ENCODE results near the gene PRKCD. TPM values are rescaled to one million over a fixed set of nuclear protein-coding genes. Genes with fewer than 3 reads are reported as not detected.

The PRKCD gene
- total and polyA plus RNA-seq, 2 experiments from 2014 or later = 1.8 to 9.6 TPM

GRCh38 chr3:53215816-53216215 is 54.8 kb downstream of the PRKCD start:
- H3K4me3 ChIP-seq = no peak overlapping the region
- H3F3A ChIP-seq (ENCODE audit: insufficient read depth) = peaks cover 9% of the 10 kb centered on the region
- no peaks in the 10 kb centered on the region for H3K27me3 ChIP-seq (replicated peaks; ENCODE audit: insufficient read depth)
- H3K4me2 ChIP-seq (ENCODE audit: unreplicated experiment) = no peak overlapping the region
- H3K9me2 ChIP-seq (ENCODE audit: insufficient read depth) = no peaks in the 10 kb centered on the region
- H3K9ac ChIP-seq = no peak overlapping the region
- in situ Hi-C loops (cut with MboI) = no loop called here
- no peaks in the 10 kb centered on the region for H3K79me2 ChIP-seq (ENCODE audit: insufficient read depth)
- DNase-seq = no peak
- H3K27ac ChIP-seq = no peak overlapping the region
- H3K4me1 ChIP-seq (ENCODE audit: insufficient read depth) = no peaks in the 10 kb centered on the region
- no peak overlapping the region for H2AFZ ChIP-seq
- WGBS, 2 experiments (ENCODE audit: low coverage in 1 of 2, low lambda C conversion rate in 2 of 2, missing lambda C conversion rate in 2 of 2) = 29 to 35% methylated on average over 2 of the region's 2 CpGs
- TF ChIP-seq EZH2 (IDR thresholded peaks at IDR 0.05; ENCODE audit: insufficient read depth, poor library complexity, severe bottlenecking) (no peak), EZH2phosphoT487 (IDR thresholded peaks at IDR 0.05; ENCODE audit: insufficient read depth, low read depth) (no peak)
- H3K36me3 ChIP-seq (ENCODE audit: low read depth) = no peaks in the 10 kb centered on the region
- H4K20me1 ChIP-seq (ENCODE audit: insufficient read depth) = no peaks in the 10 kb centered on the region
- no peaks in the 10 kb centered on the region for H3K9me3 ChIP-seq (ENCODE audit: low read depth)

- no peaks in the 10 kb centered on the region for H3K27me3 ChIP-seq (replicated peaks; ENCODE audit: insufficient read depth)
- H3K4me3 ChIP-seq = no peak overlapping the region
- H3F3A ChIP-seq (ENCODE audit: insufficient read depth) = peaks cover 18% of the 10 kb centered on the region
- no peak overlapping the region for H3K9ac ChIP-seq
- no peaks in the 10 kb centered on the region for H3K9me2 ChIP-seq (ENCODE audit: insufficient read depth)
- in situ Hi-C loops (cut with MboI) = no loop called here
- H4K20me1 ChIP-seq (ENCODE audit: insufficient read depth) = no peaks in the 10 kb centered on the region
- no peaks in the 10 kb centered on the region for H3K36me3 ChIP-seq (ENCODE audit: low read depth)
- no peak overlapping the region for H2AFZ ChIP-seq
- H3K79me2 ChIP-seq (ENCODE audit: insufficient read depth) = no peaks in the 10 kb centered on the region
- no peak for DNase-seq
- H3K4me2 ChIP-seq (ENCODE audit: unreplicated experiment) = no peak overlapping the region
- WGBS, 2 experiments (ENCODE audit: low coverage in 1 of 2, low lambda C conversion rate in 2 of 2, missing lambda C conversion rate in 2 of 2) = 29 to 32% methylated on average over 3 of the region's 3 CpGs
- no peaks in the 10 kb centered on the region for H3K4me1 ChIP-seq (ENCODE audit: insufficient read depth)
- TF ChIP-seq EZH2phosphoT487 (IDR thresholded peaks at IDR 0.05; ENCODE audit: insufficient read depth, low read depth) (no peak), EZH2 (IDR thresholded peaks at IDR 0.05; ENCODE audit: insufficient read depth, poor library complexity, severe bottlenecking) (no peak)
- H3K9me3 ChIP-seq (ENCODE audit: low read depth) = no peaks in the 10 kb centered on the region
- no peak overlapping the region for H3K27ac ChIP-seq
These were observed 55.7 kb downstream of the PRKCD start for GRCh38 chr3:53216723-53217122.

GRCh38 chr3:53217175-53217574 is 56.2 kb downstream of the PRKCD start:
- no peak for DNase-seq
- in situ Hi-C loops (cut with MboI) = no loop called here
- no peaks in the 10 kb centered on the region for H3K9me2 ChIP-seq (ENCODE audit: insufficient read depth)

GRCh38 chr3:53218131-53218530 is 57.1 kb downstream of the PRKCD start:
- no peak for TF ChIP-seq EZH2 (IDR thresholded peaks at IDR 0.05; ENCODE audit: insufficient read depth, poor library complexity, severe bottlenecking)
- no peak for TF ChIP-seq EZH2phosphoT487 (IDR thresholded peaks at IDR 0.05; ENCODE audit: insufficient read depth, low read depth)
- H3K79me2 ChIP-seq (ENCODE audit: insufficient read depth) = no peaks in the 10 kb centered on the region
- H3K36me3 ChIP-seq (ENCODE audit: low read depth) = no peaks in the 10 kb centered on the region
- H3K4me2 ChIP-seq (ENCODE audit: unreplicated experiment) = no peak overlapping the region
- no peaks in the 10 kb centered on the region for H4K20me1 ChIP-seq (ENCODE audit: insufficient read depth)
- no peaks in the 10 kb centered on the region for H3K9me2 ChIP-seq (ENCODE audit: insufficient read depth)
- no peaks in the 10 kb centered on the region for H3K9me3 ChIP-seq (ENCODE audit: low read depth)
- in situ Hi-C loops (cut with MboI) = no loop called here
- H3K9ac ChIP-seq = no peak overlapping the region
- H3K4me3 ChIP-seq = no peak overlapping the region
- no peak for DNase-seq
- H2AFZ ChIP-seq = no peak overlapping the region
- no peaks in the 10 kb centered on the region for H3K4me1 ChIP-seq (ENCODE audit: insufficient read depth)
- no peak overlapping the region for H3K27ac ChIP-seq
- H3K27me3 ChIP-seq (replicated peaks; ENCODE audit: insufficient read depth) = no peaks in the 10 kb centered on the region
- peaks cover 22% of the 10 kb centered on the region for H3F3A ChIP-seq (ENCODE audit: insufficient read depth)
- 76 to 84% methylated on average over 2 of the region's 2 CpGs for WGBS, 2 experiments (ENCODE audit: low coverage in 1 of 2, low lambda C conversion rate in 2 of 2, missing lambda C conversion rate in 2 of 2)

More at GRCh38 chr3:53217175-53217574, 56.2 kb downstream of the PRKCD start:
- Histone ChIP-seq H3K4me1 (ENCODE audit: insufficient read depth) (no peaks in the 10 kb centered on the region), H3K27me3 (replicated peaks; ENCODE audit: insufficient read depth) (no peaks in the 10 kb centered on the region), H3K9me3 (ENCODE audit: low read depth) (no peaks in the 10 kb centered on the region), H3F3A (ENCODE audit: insufficient read depth) (peaks cover 22% of the 10 kb centered on the region), H2AFZ (no peak overlapping the region), H4K20me1 (ENCODE audit: insufficient read depth) (no peaks in the 10 kb centered on the region), H3K79me2 (ENCODE audit: insufficient read depth) (no peaks in the 10 kb centered on the region), H3K9ac (no peak overlapping the region), H3K4me2 (ENCODE audit: unreplicated experiment) (no peak overlapping the region), H3K36me3 (ENCODE audit: low read depth) (no peaks in the 10 kb centered on the region), H3K27ac (no peak overlapping the region), H3K4me3 (no peak overlapping the region)
- TF ChIP-seq EZH2 (IDR thresholded peaks at IDR 0.05; ENCODE audit: insufficient read depth, poor library complexity, severe bottlenecking) (no peak), EZH2phosphoT487 (IDR thresholded peaks at IDR 0.05; ENCODE audit: insufficient read depth, low read depth) (no peak)
- 85 to 89% methylated on average over 2 of the region's 2 CpGs for WGBS, 2 experiments (ENCODE audit: low coverage in 1 of 2, low lambda C conversion rate in 2 of 2, missing lambda C conversion rate in 2 of 2)

Data from GM23248 (cell line).